GM23338 (cell line): ENCODE results near the gene SLC2A5. TPM values are rescaled to one million over a fixed set of nuclear protein-coding genes. Genes with fewer than 3 reads are reported as not detected.

Source experiments
- ATAC-seq: fragments of 200-7000 bp; cut with Tn5 transposase; 3 replicates; pipeline ENCODE4 v1.9.1; 2020
- DNase-seq: peaks from one replicate; pipeline ENCODE4 v3.0.0-alpha.2; 2015; ENCODE audit warnings: low spot score
- H2AFZ ChIP-seq: fragments of 200-600 bp; sonication (generic); 2 replicates; pipeline ENCODE4 v1.8.0; 2016; ENCODE audit warnings: antibody characterized with exemption, mild to moderate bottlenecking, moderate library complexity
- H3F3A ChIP-seq: fragments of 200-600 bp; sonication (generic); replicated peaks from 2 replicates; pipeline ENCODE4 v1.8.0; 2017; ENCODE audit warnings: antibody characterized with exemption, mixed run types, low read depth
- H3K27ac ChIP-seq: fragments of 200-600 bp; sonication (generic); 2 replicates; pipeline ENCODE4 v1.6.1; 2016; ENCODE audit warnings: low read depth
- H3K27me3 ChIP-seq: fragments of 200-600 bp; sonication (generic); 2 replicates; pipeline ENCODE4 v1.8.0; 2016; ENCODE audit warnings: mild to moderate bottlenecking, mixed run types, moderate library complexity; ENCODE audit not compliant: insufficient read depth
- H3K36me3 ChIP-seq: fragments of 200-600 bp; sonication (generic); 2 replicates; pipeline ENCODE4 v1.8.0; 2016; ENCODE audit warnings: mild to moderate bottlenecking; ENCODE audit not compliant: insufficient read depth
- H3K4me1 ChIP-seq: fragments of 200-600 bp; sonication (generic); 2 replicates; pipeline ENCODE4 v1.8.0; 2016; ENCODE audit warnings: mild to moderate bottlenecking, moderate library complexity; ENCODE audit not compliant: insufficient read depth
- H3K4me2 ChIP-seq: fragments of 200-600 bp; sonication (generic); 2 replicates; pipeline ENCODE4 v1.7.1; 2017; ENCODE audit warnings: mixed run types
- H3K4me3 ChIP-seq: fragments of 200-600 bp; sonication (generic); 2 replicates; pipeline ENCODE4 v1.6.1; 2016; ENCODE audit warnings: mixed run types
- H3K79me2 ChIP-seq: fragments of 200-600 bp; sonication (generic); replicated peaks from 2 replicates; pipeline ENCODE4 v1.8.0; 2017; ENCODE audit warnings: mild to moderate bottlenecking; ENCODE audit not compliant: insufficient read depth
- H3K9me2 ChIP-seq: fragments of 200-600 bp; sonication (generic); 2 replicates; pipeline ENCODE4 v1.8.0; 2017; ENCODE audit not compliant: insufficient read depth
- H4K20me1 ChIP-seq: fragments of 200-600 bp; sonication (generic); replicated peaks from 2 replicates; pipeline ENCODE4 v1.8.0; 2017; ENCODE audit warnings: mild to moderate bottlenecking; ENCODE audit not compliant: insufficient read depth
- H3K27ac Mint-ChIP-seq: 2 replicates; pipeline ENCODE4 v1.8.0; 2020; ENCODE audit warnings: inconsistent platforms, mild to moderate bottlenecking, moderate library complexity, mixed read lengths
- H3K27me3 Mint-ChIP-seq: 3 replicates; pipeline ENCODE4 v1.8.0; 2022; ENCODE audit warnings: low read depth, mild to moderate bottlenecking, moderate library complexity, mixed read lengths, inconsistent platforms; ENCODE audit not compliant: insufficient read depth, poor library complexity
- H3K36me3 Mint-ChIP-seq: 3 replicates; pipeline ENCODE4 v1.8.0; 2021; ENCODE audit warnings: low read depth, mild to moderate bottlenecking, inconsistent platforms, moderate library complexity, mixed read lengths
- H3K4me1 Mint-ChIP-seq: 3 replicates; pipeline ENCODE4 v1.8.0; 2020; ENCODE audit warnings: mild to moderate bottlenecking, inconsistent platforms, mixed read lengths
- H3K4me3 Mint-ChIP-seq: 3 replicates; pipeline ENCODE4 v1.8.0; 2021; ENCODE audit warnings: moderate library complexity, mild to moderate bottlenecking, inconsistent platforms, mixed read lengths
- H3K9me3 Mint-ChIP-seq: 3 replicates; pipeline ENCODE4 v1.8.0; 2020; ENCODE audit warnings: moderate library complexity, mild to moderate bottlenecking, inconsistent platforms, mixed read lengths
- EZH2 ChIP-seq: fragments of 200-600 bp; sonication (generic); IDR thresholded peaks from one replicate; pipeline ENCODE4 v1.8.0; 2017; ENCODE audit warnings: antibody characterized with exemption, mild to moderate bottlenecking, low read depth; ENCODE audit not compliant: unreplicated experiment
- NANOG ChIP-seq: IDR thresholded peaks from 2 replicates; pipeline ENCODE4 v1.6.1; 2016; ENCODE audit warnings: antibody characterized with exemption, borderline replicate concordance
- POLR2AphosphoS5 ChIP-seq: IDR thresholded peaks from 2 replicates; pipeline ENCODE4 v1.6.1; 2016; ENCODE audit warnings: antibody characterized with exemption, low read depth
- STAT1 ChIP-seq: IDR thresholded peaks from one replicate; pipeline ENCODE4 v1.6.1; 2016; ENCODE audit warnings: antibody characterized with exemption; ENCODE audit not compliant: unreplicated experiment
- polyA plus RNA-seq: library from polyadenylated mRNA; unstranded; fragments of >200 nt; fragmentation: Nextera tagmentation; extraction: Ambion mirVana; gene quantifications from 2 replicates; pipeline ENCODE4 v1.2.1, GENCODE V29; 2016
- total RNA-seq: library from RNA; depleted of rRNA; stranded (reverse); fragments of >200 nt; shearing (Covaris generic); gene quantifications from 2 replicates; pipeline ENCODE4 v1.2.3, GENCODE V29; 2014
- TF ChIP-seq, protein P1 (sequence below), 2 experiments: fragments of 200-600 bp in 1 of 2; sonication (generic) in 1 of 2; conservative IDR thresholded peaks; 2 replicates each; pipeline versions ENCODE4 v1.5.1 to v1.6.1; 2016 to 2017; ENCODE audit warnings: antibody characterized with exemption in 2 of 2, low read depth in 2 of 2, mild to moderate bottlenecking in 2 of 2, moderate library complexity in 1 of 2
- TF ChIP-seq, protein P2 (sequence below): fragments of 250-450 bp; sonication (Bioruptor Pico); IDR thresholded peaks from 2 replicates; pipeline ENCODE4 v1.5.0; 2020; ENCODE audit warnings: mild to moderate bottlenecking, moderate library complexity

SLC2A5 gene
- total and polyA plus RNA-seq, 2 experiments from 2014 or later = 0.03 TPM; not detected in 1

DNA sequence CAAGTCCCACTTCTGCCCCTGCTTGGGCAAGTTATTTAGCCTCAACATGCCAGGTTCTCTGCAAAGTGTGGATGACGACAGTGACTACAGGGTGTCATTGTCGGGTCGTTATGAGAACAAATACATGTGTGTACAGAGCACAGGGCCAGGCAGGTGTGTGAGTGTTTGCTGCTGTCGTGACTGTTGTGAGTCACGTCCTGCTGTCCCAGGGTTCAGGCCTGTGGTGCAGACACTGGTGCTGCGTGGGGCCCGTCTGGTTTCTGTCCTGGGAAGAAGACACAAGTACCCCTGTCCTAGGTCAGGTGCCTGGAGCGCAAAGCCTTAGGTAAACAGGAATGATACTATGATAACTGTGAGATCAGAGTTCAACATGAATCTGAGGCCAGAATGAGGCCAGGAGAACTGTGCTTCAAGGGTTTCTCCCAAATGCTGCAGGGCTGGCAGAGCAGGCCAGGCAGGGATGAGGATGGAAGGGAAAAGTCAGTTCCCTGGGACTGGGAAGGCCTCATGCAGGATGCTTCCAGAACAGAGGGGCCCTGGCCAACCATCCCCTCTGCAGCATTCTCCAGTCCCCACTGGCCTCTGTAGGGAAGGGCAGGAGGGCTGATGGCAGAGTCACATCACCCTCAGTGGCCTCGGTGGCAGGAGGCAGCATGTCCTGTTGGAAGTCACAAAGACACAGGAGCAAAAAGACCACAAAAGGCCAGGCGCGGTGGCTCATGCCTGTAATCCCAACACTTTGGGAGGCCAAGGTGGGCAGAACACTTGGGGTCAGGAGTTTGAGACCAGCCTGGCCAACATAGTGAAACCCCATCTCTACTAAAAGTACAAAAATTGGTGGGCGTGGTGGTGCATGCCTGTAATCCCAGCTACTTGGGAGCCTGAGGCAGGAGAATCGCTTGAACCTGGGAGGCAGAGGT is 43.8 kb upstream of the SLC2A5 start (continued):
- TF ChIP-seq, protein P1, sequence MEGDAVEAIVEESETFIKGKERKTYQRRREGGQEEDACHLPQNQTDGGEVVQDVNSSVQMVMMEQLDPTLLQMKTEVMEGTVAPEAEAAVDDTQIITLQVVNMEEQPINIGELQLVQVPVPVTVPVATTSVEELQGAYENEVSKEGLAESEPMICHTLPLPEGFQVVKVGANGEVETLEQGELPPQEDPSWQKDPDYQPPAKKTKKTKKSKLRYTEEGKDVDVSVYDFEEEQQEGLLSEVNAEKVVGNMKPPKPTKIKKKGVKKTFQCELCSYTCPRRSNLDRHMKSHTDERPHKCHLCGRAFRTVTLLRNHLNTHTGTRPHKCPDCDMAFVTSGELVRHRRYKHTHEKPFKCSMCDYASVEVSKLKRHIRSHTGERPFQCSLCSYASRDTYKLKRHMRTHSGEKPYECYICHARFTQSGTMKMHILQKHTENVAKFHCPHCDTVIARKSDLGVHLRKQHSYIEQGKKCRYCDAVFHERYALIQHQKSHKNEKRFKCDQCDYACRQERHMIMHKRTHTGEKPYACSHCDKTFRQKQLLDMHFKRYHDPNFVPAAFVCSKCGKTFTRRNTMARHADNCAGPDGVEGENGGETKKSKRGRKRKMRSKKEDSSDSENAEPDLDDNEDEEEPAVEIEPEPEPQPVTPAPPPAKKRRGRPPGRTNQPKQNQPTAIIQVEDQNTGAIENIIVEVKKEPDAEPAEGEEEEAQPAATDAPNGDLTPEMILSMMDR (conservative IDR thresholded peaks at IDR 0.05; ENCODE audit: low read depth in 2 of 2) = no peak
- TF ChIP-seq NANOG (no peak), STAT1 (no peak), POLR2AphosphoS5 (no peak)

- H2AFZ ChIP-seq = no peak overlapping the region
- DNase-seq = no peak
- H3K27ac ChIP-seq = no peak overlapping the region
- no peak overlapping the region for H3K27ac Mint-ChIP-seq
- no peaks in the 10 kb centered on the region; the same call in 1 of the 2 replicates for H4K20me1 ChIP-seq
- H3K79me2 ChIP-seq = no peaks in the 10 kb centered on the region
- H3K36me3 ChIP-seq = no peaks in the 10 kb centered on the region
- H3K36me3 Mint-ChIP-seq = no peaks in the 10 kb centered on the region
- no peaks in the 10 kb centered on the region for H3K9me3 Mint-ChIP-seq
- H3F3A ChIP-seq = no peaks in the 10 kb centered on the region; the same call in 1 of the 2 replicates
- no peaks in the 10 kb centered on the region for H3K27me3 ChIP-seq
- no peak overlapping the region for H3K4me2 ChIP-seq
- TF ChIP-seq, protein P1 (conservative IDR thresholded peaks at IDR 0.05; ENCODE audit: low read depth in 2 of 2) = no peak
- TF ChIP-seq, protein P2, sequence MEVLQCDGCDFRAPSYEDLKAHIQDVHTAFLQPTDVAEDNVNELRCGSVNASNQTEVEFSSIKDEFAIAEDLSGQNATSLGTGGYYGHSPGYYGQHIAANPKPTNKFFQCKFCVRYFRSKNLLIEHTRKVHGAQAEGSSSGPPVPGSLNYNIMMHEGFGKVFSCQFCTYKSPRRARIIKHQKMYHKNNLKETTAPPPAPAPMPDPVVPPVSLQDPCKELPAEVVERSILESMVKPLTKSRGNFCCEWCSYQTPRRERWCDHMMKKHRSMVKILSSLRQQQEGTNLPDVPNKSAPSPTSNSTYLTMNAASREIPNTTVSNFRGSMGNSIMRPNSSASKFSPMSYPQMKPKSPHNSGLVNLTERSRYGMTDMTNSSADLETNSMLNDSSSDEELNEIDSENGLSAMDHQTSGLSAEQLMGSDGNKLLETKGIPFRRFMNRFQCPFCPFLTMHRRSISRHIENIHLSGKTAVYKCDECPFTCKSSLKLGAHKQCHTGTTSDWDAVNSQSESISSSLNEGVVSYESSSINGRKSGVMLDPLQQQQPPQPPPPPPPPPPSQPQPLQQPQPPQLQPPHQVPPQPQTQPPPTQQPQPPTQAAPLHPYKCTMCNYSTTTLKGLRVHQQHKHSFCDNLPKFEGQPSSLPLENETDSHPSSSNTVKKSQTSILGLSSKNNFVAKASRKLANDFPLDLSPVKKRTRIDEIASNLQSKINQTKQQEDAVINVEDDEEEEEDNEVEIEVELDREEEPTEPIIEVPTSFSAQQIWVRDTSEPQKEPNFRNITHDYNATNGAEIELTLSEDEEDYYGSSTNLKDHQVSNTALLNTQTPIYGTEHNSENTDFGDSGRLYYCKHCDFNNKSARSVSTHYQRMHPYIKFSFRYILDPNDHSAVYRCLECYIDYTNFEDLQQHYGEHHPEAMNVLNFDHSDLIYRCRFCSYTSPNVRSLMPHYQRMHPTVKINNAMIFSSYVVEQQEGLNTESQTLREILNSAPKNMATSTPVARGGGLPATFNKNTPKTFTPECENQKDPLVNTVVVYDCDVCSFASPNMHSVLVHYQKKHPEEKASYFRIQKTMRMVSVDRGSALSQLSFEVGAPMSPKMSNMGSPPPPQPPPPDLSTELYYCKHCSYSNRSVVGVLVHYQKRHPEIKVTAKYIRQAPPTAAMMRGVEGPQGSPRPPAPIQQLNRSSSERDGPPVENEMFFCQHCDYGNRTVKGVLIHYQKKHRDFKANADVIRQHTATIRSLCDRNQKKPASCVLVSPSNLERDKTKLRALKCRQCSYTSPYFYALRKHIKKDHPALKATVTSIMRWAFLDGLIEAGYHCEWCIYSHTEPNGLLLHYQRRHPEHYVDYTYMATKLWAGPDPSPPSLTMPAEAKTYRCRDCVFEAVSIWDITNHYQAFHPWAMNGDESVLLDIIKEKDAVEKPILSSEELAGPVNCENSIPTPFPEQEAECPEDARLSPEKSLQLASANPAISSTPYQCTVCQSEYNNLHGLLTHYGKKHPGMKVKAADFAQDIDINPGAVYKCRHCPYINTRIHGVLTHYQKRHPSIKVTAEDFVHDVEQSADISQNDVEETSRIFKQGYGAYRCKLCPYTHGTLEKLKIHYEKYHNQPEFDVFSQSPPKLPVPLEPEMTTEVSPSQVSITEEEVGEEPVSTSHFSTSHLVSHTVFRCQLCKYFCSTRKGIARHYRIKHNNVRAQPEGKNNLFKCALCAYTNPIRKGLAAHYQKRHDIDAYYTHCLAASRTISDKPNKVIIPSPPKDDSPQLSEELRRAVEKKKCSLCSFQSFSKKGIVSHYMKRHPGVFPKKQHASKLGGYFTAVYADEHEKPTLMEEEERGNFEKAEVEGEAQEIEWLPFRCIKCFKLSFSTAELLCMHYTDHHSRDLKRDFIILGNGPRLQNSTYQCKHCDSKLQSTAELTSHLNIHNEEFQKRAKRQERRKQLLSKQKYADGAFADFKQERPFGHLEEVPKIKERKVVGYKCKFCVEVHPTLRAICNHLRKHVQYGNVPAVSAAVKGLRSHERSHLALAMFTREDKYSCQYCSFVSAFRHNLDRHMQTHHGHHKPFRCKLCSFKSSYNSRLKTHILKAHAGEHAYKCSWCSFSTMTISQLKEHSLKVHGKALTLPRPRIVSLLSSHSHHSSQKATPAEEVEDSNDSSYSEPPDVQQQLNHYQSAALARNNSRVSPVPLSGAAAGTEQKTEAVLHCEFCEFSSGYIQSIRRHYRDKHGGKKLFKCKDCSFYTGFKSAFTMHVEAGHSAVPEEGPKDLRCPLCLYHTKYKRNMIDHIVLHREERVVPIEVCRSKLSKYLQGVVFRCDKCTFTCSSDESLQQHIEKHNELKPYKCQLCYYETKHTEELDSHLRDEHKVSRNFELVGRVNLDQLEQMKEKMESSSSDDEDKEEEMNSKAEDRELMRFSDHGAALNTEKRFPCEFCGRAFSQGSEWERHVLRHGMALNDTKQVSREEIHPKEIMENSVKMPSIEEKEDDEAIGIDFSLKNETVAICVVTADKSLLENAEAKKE (CRISPR knock-in tag) = no peak
- no peak for TF ChIP-seq EZH2
- no peaks in the 10 kb centered on the region for H3K4me1 ChIP-seq
- H3K9me2 ChIP-seq = no peaks in the 10 kb centered on the region
- ATAC-seq = no peak
- H3K4me1 Mint-ChIP-seq = peaks cover 5% of the 10 kb centered on the region
- no peak overlapping the region for H3K4me3 Mint-ChIP-seq
- peaks cover 12% of the 10 kb centered on the region for H3K27me3 Mint-ChIP-seq
- no peak overlapping the region for H3K4me3 ChIP-seq
Measured at GRCh38 chr1:9111957-9112356, 42.5 kb upstream of the SLC2A5 start.
